Measurements from ENCODE around the gene HTR3E.
"Not testable (repeated sequence)": the region's sequence is repeated elsewhere in the genome, so short reads cannot be mapped to it uniquely, and the experiment has no call there.

Gene HTR3E, protein sequence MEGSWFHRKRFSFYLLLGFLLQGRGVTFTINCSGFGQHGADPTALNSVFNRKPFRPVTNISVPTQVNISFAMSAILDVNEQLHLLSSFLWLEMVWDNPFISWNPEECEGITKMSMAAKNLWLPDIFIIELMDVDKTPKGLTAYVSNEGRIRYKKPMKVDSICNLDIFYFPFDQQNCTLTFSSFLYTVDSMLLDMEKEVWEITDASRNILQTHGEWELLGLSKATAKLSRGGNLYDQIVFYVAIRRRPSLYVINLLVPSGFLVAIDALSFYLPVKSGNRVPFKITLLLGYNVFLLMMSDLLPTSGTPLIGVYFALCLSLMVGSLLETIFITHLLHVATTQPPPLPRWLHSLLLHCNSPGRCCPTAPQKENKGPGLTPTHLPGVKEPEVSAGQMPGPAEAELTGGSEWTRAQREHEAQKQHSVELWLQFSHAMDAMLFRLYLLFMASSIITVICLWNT

DNA sequence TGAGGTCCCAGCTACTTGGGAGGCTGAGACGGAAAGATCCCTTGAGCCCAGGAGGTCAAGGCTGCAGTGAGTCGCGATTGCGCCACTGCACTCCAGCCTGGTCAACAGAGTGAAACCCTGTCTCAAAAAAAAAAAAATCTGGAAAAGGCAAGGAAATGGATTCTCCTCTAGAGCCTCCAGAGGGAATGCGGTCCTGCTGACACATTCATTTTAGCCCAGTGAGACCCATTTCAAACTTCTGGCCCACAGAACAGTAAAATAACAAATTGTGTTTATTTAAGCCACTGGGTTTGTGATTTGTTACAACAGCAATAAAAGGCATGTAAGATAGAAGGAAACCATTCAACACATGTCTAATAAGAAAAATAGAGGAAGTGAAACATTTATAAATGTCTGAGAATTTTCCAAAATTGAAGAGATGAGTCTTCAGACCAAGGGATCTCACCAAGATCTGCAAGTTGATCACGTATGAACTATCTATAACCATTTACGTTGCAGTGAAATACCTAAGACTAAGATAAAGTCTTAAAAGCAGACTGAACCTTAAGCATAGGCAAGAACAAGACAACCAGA lies at the start of gene HTR3E:
Gene HTR3E (plus strand): TSS at position 254 of the 573 bp plus-strand sequence. CDS start 466 bp downstream, outside the sequence.
- DNase-seq (ENCODE audit: low read depth in 2 of 2): no peak

DNA sequence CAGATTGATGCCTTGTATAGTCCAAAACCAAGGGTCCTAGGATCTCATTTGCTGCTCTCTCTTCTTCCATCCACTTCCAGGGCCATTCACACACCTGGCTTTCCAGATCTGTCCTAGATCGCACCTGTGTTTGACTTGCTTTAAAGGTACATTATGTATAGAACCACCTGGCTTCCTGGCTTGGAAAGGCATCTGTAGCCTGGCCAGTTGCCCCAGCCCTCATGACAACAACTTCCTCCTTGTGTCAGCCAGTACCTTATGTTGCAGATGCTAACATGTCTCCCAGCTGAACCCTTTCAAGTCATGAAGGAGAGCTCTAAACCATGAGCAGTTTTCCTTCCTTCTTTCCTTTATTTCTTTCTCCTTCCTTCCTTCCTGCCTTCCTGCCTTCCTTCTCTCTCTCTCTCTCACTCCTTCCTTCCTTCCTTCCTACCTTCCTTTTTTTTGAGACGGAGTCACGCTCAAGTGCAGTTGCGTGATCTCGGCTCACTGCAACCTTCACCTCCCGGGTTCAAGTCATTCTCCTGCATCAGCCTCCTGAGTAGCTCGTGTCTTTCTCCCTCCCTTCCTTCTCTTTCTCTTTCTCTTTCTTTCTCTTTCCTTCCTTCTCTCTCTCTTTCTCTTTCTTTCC lies 46.5 kb upstream of the HTR3E start:
- no peak for DNase-seq (ENCODE audit: low read depth in 2 of 2)

DNA sequence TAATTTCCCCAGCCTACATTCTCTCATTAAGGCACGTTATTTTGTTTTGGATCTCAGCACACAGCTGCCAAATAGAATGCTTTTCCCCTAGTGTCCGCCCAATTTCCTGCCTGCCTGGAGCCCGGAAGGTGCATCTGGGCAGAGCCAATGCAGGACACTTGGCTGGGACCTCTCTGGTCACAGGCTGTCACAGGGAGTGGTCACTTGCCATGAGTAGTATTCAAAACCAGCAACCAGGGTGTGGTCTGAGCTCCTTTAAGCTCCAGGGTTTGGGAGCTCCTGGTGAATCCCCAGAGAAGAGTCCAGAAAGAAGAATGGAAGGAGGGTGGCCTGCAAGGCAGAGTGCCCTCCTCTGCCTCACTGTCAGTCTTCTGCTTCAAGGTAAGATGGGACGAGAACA lies 44.1 kb upstream of the HTR3E start, which contains the start of gene HTR3C:
Gene HTR3C (plus strand): TSS at position 281 of the 400 bp plus-strand sequence. CDS start 34 bp downstream, at position 315.
- no peak for DNase-seq (ENCODE audit: low read depth in 2 of 2)

DNA sequence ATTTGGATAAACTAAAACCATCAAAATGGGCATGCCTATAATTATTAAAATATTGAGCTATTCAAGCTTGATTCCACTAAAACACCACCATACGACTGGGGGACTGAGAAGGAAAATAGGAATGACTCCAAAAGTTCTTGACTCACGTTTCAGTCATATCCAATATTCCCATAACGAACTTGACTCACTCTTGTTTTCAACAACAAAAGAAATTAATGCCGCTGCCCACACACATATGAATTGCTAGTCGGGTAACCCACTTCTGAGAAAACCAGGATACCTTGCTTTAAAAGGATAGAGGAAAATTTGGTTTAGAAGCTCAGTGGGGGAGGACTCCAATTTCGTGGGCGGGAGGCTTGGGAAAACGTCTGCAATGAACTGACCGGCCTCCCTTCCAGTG lies 38.8 kb upstream of the HTR3E start:
- no peak for DNase-seq (ENCODE audit: low read depth in 2 of 2)

DNA sequence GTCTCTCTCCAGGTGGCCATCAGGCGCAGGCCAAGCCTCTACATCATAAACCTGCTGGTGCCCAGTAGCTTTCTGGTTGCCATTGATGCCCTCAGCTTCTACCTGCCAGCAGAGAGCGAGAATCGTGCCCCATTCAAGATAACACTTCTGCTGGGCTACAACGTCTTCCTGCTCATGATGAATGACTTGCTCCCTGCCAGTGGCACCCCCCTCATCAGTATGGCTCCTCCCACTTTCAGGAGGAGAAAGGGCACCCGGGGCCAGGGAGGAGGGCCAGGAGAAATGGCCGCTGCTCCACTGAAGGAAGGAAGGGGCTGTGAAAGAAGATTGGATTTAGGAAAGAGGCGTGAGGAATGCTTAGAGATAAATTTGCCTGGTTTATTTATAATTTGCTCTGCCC lies 37.4 kb upstream of the HTR3E start:
- DNase-seq (ENCODE audit: low read depth in 2 of 2): no peak

DNA sequence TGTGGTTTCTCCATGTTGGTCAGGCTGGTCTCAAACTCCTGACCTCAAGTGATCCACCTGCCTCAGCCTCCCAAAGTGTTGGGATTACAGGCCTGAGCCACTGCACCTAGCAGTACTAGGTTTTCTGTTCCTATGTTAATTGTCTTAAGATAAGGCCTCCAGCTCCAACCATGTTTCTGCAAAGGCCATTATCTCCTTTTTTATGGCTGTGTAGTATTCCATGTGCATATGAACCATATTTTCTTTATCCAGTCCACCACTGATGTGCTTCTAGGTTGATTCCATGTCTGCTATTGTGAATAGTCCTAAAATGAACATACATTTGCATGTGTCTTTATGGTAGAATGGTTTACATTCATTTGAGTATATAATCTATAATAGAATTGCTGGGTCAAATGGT lies 34.2 kb upstream of the HTR3E start:
- no peak for DNase-seq (ENCODE audit: low read depth in 2 of 2)

DNA sequence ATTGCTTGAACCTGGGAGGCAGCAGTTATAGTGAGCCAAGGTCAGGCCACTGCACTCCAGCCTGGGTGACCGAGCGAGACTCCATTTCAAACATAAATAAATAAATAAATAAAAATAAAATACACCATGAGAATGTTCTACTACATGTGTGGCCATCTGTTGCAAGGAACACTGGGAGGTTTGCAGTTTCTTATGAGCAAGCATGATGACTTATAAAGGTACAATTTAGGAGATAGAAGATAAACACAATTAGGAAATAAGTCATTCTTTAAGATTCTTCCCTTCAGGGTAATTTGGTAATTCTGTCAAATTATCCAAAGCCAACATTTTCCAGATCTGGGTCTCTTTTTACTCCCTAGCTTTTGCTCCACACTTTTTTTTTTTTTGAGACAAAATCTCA lies 30.7 kb upstream of the HTR3E start:
- no peak for DNase-seq (ENCODE audit: low read depth in 2 of 2)

DNA sequence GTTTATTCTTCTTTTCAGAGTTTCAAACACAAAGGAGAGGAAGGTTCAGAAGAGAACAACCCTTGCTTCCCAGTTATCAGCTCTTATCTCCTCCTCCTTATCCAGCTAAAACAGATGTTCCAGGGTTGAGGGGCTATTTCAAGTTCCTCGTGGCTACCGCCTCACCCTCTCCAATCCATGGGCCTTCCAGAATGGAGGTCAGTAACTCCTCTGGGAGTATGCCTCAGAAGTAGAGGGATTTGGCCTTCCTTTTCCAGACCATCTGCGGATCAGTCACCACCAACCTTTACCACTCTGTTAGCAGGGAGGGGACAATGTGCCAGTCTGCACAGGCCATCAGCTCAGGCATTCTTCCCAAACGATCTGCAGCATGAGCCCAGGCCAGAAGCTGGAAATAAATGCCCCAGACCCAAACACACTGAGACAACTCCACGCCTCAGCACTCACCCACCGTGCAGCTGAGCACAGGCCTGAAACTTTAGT lies 29.2 kb upstream of the HTR3E start:
- no peak for DNase-seq (ENCODE audit: low read depth in 2 of 2)

DNA sequence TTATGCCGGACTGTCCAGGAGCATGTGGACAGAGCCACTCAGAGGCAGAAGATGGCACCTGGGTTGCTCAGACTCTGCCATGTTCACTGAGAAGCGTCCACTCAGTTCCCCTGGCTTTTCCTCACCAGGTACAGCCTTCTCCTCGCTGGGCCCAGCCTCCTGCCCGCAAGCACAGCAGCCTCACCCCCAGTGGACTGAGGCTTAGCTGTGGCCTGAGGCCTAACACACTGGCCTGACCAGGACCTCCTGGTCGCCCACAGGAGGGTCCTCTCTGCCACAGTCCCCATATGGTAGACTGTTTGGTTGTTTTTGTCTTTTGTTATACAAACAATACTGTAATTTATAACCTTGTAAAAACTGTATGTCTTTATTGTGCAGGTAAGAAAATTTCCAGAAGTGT lies 28.5 kb upstream of the HTR3E start:
- DNase-seq (ENCODE audit: low read depth in 2 of 2): no peak

DNA sequence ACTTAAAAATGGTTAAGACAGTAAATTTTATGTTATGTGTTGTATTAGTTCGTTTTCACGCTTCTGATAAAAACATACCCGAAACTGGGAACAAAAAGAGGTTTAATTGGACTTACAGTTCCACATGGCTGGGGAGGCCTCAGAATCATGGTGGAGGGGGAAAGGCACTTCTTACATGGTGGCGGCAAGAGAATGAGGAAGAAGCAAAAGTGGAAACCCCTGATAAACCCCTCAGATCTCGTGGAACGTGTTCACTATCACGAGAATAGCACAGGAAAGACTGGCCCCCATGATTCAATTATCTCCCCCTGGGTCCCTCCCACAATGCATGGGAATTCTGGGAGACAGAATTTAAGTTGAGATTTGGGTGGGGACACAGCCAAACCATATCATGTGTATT lies 25.7 kb upstream of the HTR3E start:
- not testable (repeated sequence) for DNase-seq (ENCODE audit: low read depth in 2 of 2)

DNA sequence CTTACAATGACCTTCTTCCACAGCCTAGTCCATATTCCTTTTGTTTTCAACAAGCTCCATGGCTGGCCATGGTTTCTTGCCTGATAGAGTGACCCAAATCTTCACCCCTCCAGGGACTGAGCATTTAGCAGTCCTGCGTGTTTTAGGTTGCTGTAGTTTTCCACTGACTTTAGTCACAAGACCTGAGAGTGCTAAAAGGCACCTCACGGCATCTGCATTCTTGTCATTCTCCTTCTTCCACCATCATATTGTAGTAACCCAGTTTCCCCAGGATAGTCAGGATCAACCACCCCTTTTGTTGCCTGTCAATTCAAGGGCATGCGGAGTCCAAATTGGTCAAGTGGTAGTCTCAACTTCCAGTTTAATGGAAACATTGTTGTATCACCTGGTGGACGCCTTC lies 23.2 kb upstream of the HTR3E start:
- DNase-seq (ENCODE audit: low read depth in 2 of 2): no peak

DNA sequence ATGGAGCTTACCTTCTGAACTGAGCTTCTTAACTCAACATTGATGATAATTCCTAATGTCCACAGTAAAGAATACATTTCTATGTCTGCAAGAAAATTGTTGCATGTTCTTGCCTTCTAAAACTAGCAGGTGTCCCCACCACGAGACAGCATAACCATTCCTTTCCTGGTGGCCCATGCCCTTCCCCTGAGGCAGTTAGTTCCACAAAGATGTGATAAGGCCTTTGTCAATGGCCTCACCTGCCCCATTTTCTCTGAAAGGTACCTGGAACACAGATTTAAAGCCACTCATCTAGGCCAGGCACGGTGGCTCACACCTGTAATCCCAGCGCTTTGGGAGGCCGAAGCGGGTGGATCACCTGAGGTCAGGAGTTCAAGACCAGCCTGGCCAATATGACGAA lies 21.0 kb upstream of the HTR3E start:
- no peak for DNase-seq (ENCODE audit: low read depth in 2 of 2)

DNA sequence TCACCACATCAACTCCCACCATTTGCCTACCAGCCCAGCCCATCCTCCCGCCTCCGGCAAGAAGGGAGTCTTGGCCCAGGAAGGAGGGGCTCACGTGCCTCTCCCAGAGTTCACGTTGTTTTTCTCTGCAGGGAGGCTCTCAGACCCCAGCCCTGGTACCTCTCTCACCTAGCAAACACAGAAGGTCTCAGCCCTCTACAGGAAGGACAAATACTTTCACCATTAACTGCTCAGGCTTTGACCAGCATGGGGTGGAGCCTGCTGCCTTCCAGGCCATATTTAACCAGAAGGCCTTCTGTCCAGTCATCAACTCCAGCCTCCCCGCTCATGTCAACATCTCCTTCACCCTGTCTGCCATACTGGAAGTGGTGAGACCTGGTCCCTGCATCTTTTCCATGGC lies 19.0 kb upstream of the HTR3E start:
- no peak for DNase-seq (ENCODE audit: low read depth in 2 of 2)

DNA sequence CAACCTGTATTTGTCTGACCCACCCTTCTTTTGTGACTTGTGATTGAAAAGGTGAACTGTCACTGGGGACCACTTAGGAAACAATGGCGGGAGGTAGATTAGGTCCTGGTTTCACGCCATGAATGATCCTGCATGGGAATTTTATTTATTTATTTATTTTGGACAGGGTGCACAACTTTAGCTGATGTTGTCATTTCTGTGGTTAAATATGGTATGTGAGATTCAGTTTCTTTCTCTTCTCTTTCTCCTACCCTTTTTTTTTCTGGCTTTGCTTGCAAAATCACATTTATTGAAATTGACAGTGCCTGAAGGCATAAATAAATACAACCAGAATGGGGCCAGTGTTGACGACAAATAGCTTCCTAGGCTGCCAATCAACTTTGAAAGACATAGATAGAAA lies 18.0 kb upstream of the HTR3E start:
- no peak for DNase-seq (ENCODE audit: low read depth in 2 of 2)

DNA sequence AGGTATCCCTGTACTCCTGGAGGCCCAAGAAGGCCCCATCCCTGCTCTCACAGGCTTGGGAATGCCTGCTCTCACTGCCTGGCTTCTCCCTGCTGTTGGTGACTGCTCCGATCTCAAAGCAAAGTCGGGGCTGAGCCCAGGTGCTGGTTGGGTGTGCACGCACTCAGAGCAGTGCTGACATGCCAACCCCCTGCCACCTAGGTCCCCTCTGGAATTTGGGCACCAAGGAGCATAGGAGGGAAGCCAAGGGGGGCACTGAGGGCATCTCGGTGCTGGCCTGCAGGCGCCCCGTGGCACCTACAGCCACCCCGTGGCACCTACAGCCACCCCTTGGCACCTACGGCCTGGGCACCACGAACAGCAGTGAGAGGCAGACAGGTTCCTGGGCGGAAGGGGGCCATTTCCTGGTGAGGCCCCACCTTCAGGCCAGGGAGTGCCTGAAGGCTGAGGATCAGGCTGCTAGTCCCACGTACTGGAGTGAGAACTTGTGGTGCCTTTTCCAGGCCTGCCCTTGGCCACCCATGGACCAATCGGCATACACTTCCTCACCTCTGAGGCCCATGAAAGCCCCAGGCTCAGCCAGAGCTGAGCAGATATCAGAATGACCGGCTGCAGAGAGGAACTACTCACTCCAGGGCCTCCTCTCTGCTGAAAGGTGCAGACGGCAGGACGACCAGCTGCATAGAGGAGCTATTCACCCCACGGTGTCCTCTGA lies 15.6 kb upstream of the HTR3E start:
- DNase-seq (ENCODE audit: low read depth in 2 of 2): no peak

DNA sequence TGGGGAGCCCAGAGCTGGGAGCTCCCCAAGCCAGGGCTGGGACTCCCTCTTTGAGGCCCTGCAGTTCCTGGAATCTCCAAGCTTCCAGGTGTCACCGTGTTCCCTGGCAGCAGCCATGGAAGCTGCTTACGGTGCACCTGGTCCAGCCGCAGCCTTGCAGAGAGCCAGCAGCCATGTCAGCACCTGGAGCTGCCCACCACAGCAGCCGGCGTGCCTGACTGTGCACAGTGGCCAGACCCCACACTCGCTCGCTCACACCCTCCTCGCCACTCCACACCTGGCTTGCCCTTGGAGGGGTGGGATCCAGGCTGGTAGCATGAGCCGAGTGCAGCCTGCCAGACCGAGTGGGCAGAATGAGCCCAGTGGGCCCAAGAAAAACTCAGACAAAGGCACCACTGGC lies 14.8 kb upstream of the HTR3E start:
- DNase-seq (ENCODE audit: low read depth in 2 of 2): no peak

DNA sequence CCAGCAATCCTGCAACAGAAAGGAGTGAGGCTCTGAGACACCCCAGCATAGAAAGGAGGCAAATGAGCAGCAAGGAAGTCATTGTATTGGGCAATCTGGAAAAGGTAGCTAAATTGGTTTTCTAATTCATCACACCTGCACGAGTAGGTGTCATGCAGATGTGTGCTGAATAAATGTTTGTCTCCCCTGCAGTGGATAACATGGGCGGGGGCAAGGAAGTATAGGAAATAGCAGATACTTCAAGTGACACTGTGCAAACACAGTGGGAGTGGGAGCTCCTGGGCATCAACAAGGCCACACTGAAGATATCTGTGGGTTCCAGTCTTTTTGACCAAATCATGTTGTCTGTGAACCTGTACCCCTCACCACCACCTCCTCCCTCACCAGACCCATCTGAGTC lies 14.4 kb upstream of the HTR3E start:
- no peak for DNase-seq (ENCODE audit: low read depth in 2 of 2)

DNA sequence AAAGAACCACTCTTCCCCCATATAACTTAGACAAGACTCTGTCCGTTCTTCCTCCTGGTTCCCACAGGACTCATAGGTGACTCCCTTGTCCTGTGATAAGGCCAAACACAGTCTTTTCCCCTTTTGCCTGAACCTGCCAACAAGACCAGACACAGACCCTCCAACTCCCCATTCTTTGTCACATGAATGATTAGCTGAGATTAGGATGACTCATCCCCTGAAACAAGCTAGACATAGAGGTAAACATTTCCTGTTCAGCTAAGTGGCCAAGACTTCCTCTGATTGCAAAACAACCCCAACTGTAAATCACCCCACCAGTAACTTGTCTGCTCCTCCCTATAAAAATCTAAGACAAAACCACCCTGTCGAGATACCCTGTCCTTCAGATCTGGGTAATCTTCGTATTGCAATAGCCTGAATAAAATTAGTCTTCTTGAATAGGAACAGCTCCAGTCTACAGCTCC lies 11.4 kb upstream of the HTR3E start:
- no peak for DNase-seq (ENCODE audit: low read depth in 2 of 2)

DNA sequence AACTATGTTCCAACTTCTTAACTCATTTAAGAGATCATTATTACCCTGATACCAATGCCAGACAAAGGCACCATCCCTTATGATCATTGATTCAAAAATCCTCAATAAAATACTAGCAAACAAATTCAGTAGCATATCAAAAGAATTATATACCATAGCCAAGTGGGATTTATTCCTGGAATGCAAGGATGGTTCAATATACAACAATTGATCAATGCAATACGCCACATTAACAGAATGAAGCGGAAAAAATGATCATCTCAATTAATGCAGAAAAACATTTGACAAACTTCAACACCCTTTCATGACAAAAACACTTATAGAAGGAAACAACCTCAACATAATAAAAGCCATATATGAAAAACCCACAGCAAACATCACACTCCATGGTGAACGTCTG lies 4.7 kb upstream of the HTR3E start:
- DNase-seq (ENCODE audit: low read depth in 2 of 2): no peak

DNA sequence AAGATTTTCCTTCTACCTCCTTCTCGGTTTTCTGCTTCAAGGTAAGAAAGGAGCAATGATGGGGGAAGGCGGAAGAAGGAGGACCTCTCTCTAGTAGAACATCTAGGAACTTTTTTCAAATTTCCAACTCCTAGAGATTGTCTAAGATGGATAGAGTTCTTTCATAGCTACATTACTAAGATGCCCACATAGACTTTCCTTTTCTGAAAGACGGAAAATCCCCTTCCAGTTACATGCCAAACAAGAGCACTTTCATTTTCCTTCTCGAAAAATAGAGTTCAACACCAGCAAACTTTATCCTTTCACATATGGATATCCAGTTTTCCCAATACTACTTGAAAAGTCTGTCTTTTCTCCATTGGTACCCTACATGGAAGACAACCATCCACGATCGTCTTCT lies 692 bp downstream of the HTR3E start:
- DNase-seq (ENCODE audit: low read depth in 2 of 2): no peak

DNA sequence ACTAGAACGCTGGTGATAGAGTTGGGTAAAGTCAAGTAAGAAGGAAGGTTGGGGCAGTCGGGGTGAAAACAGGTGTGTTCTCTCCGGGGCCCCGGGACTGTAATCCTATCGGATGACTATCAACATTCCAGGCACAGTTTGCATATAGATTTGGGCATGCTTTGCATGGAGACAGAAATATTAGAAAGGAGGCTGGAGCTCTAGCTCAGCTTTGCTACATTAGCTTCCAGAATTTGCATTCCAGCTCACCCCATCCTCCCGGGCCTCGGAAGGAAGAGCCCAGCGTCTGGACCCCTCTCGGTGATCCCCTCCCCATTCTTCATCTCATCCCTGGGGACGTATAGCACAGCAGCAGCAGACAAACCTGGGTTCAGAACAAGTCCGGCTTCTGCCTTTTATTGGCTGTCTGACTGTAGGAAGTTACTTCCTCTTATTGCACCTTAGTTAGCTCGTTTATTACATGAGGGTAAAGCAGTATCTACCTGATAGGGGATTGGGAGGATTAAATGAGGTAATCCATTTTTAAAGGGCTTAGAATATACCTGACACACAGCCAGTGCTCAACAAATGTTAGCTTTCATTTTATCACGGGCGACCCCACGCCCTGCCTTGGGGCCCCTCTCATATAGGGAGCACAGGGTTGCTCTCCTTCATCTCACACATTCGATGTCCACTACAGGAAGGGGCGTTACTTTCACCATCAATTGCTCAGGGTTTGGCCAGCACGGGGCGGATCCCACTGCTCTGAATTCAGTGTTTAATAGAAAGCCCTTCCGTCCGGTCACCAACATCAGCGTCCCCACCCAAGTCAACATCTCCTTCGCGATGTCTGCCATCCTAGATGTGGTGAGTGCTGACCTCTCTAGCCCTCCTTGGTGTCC lies 3.2 kb downstream of the HTR3E start:
- DNase-seq (ENCODE audit: low read depth in 2 of 2): no peak

Measured in stimulated activated CD8-positive, alpha-beta memory T cell treated with anti-CD3 and anti-CD28 coated beads, Interleukin-7, amount 100 ng/mL, for 1 hour (primary cell).